Pancreas (tissue), 10 donors: Measurements from ENCODE around the gene GRP. TPM values are rescaled to one million over a fixed set of nuclear protein-coding genes. Genes with fewer than 3 reads are reported as not detected.
"Not testable (repeated sequence)": the region's sequence is repeated elsewhere in the genome, so short reads cannot be mapped to it uniquely, and the experiment has no call there.

Experiments
- ATAC-seq, 4 donors: fragments of 200-7000 bp; cut with Tn5 transposase; one replicate each; pipeline versions ENCODE4 v1.8.0 to v1.9.1; 2020; ENCODE audit warnings: mild to moderate bottlenecking in 4 of 4, moderate library complexity in 4 of 4
- DNase-seq, 6 donors: peaks; one replicate each; pipeline ENCODE4 v3.0.0-alpha.2; 2020
- FAIRE-seq: peaks from 2 replicates; lab custom pipeline; 2012; peaks lifted over from hg19 to GRCh38; lab: Jason Lieb, UNC
- H3K27ac ChIP-seq, 4 donors: fragments of 200-600 bp; sonication (generic); 1 replicate in 3 of 4; 2 replicates in 1 of 4; pipeline versions ENCODE4 v1.5.0 to v1.8.0; 2020
- H3K27me3 ChIP-seq, 4 donors: fragments of 200-600 bp; one replicate each; pipeline ENCODE4 v1.8.0; 2021
- H3K36me3 ChIP-seq, 3 donors: fragments of 200-600 bp; sonication (generic) in 1 of 3; one replicate each; pipeline versions ENCODE4 v1.5.0 to v1.8.0; 2020 to 2021
- H3K4me1 ChIP-seq, 3 donors: fragments of 200-600 bp; one replicate each; pipeline ENCODE4 v1.8.0; 2021
- H3K4me3 ChIP-seq, 4 donors: fragments of 200-600 bp; sonication (generic) in 2 of 4; one replicate each; pipeline versions ENCODE4 v1.5.0 to v1.8.0; 2020 to 2021
- H3K9me3 ChIP-seq, 4 donors: fragments of 200-600 bp; one replicate each; pipeline ENCODE4 v1.8.0; 2021
- CTCF ChIP-seq, 4 donors: fragments of 200-600 bp; sonication (generic) in 3 of 4; IDR thresholded peaks; one replicate each; pipeline versions ENCODE4 v1.5.0 to v1.8.0; 2021; ENCODE audit warnings: antibody characterized with exemption in 4 of 4
- WGBS, 2 donors: extraction: QIAGEN DNeasy Blood & Tissue Kit; methylation state at CpG; one replicate each; pipeline ENCODE4 v1.1.7; 2013; 5-methylcytosine and 5-hydroxymethylcytosine counted together
- intact Hi-C, 3 donors: fragments of 100-400 bp; cut with DNase I; formaldehyde crosslinking; loops; one replicate each; pipeline versions ENCODE4 v1.11.1 to v1.14.2; 2022
- polyA plus RNA-seq, 2 donors: library from polyadenylated mRNA; stranded (reverse); fragments of 200-250 nt; gene quantifications; one replicate each; pipeline ENCODE4 v1.2.3, GENCODE V29; 2013
- total RNA-seq, 6 donors: library from RNA; stranded (reverse); fragmentation: NEBNext Ultra II Directional in 4 of 6; extraction: Animal tissue kit (Norgen Biotek cat#: 25700) in 4 of 6; gene quantifications; one replicate each; pipeline versions ENCODE4 v1.2.1 to v1.2.4, GENCODE V29; 2021 to 2023
- donor health status: healthy with polysubstance abuse.
- donor health status: DM: no; HTN: no; CAD: no; lungs with moderate emphysema.
- donor health status: DM: no; HTN: no; CAD: no.
- donor health status: control.
- donor health status: control.
- donor health status: Bipolar disorder and iron deficiency.
- donor health status: DM: yes; HTN: yes; CAD: no.
- donor health status: DM: no; HTN: no; CAD: no.
- donor health status: DM: no; HTN: no; CAD: no.
- donor health status: DM: yes; HTN: yes; CAD: no.

Gene GRP
- total and polyA plus RNA-seq, 8 donors: 0.34 to 11.5 (median 0.74) TPM; not detected in 4

- Histone ChIP-seq H3K27me3 (peaks cover 0 to 4% (median 0%) of the 10 kb centered on the region in 4 donors), H3K9me3 (no peaks in the 10 kb centered on the region), H3K4me3 (no peak overlapping the region), H3K36me3 (no peaks in the 10 kb centered on the region), H3K27ac (no peak overlapping the region), H3K4me1 (no peaks in the 10 kb centered on the region)
- intact Hi-C loops: no loop called here
- TF ChIP-seq CTCF (IDR thresholded peaks at IDR 0.05): no peak
- DNase-seq (no peak), FAIRE-seq (no peak), ATAC-seq (no peak)
- 73 to 82% methylated on average over 2 of the region's 2 CpGs for WGBS, 2 donors
These were observed 22.9 kb downstream of the GRP start for GRCh38 chr18:59242906-59243305.

- FAIRE-seq: no peak
- TF ChIP-seq CTCF (IDR thresholded peaks at IDR 0.05): no peak
These were observed 26.8 kb downstream of the GRP start for GRCh38 chr18:59246796-59247195.

DNA sequence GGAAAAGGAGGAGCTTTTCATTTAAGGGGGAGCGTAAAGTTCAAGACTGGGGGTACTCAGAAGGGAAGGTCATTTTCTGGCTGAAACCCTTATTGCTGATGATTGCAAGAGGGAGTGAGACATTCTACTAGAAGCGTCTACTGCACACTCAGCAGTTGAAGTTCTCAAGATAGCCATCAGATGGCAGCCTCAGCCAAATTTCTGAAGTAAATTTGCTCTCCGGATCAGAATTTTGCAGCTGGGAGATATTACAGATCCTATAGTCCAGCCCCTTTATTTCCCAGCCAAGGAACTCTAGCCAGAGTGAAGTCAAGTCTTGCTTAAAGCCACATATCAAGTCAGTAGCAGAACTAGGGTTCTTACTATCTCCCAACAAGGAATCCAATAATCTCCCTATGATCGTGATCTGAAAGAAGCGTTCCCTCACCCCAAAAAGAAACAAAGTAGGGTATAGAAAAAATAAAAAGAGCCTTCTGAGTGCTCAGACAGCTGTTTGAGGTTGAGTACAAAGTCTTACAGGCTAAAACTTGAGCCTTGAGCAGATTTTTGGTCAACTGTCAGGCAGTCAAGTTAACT, 29.3 kb downstream of the GRP start:
- peak; percentile 31 to 73 (median 50) for TF ChIP-seq CTCF (IDR thresholded peaks at IDR 0.05)
- no peaks in the 10 kb centered on the region for H3K4me1 ChIP-seq
- H3K9me3 ChIP-seq: no peaks in the 10 kb centered on the region
- intact Hi-C loops: no loop called here
- ATAC-seq (peak; percentile 77 to 94 (median 90)), DNase-seq (peak in 2 of 6 donors; percentile 53 to 68), FAIRE-seq (peak; percentile 5)
- no peak overlapping the region for H3K27ac ChIP-seq
- WGBS, 2 donors: 17 to 19% methylated on average over 5 of the region's 5 CpGs
- H3K27me3 ChIP-seq: peaks cover 0 to 4% (median 0%) of the 10 kb centered on the region in 4 donors
- no peak overlapping the region for H3K4me3 ChIP-seq
- no peaks in the 10 kb centered on the region for H3K36me3 ChIP-seq

More at GRCh38 chr18:59246796-59247195, 26.8 kb downstream of the GRP start:
- Histone ChIP-seq H3K9me3 (no peaks in the 10 kb centered on the region), H3K4me3 (no peak overlapping the region), H3K36me3 (no peaks in the 10 kb centered on the region), H3K27ac (no peak overlapping the region), H3K4me1 (no peaks in the 10 kb centered on the region), H3K27me3 (peaks cover 0 to 4% (median 0%) of the 10 kb centered on the region in 4 donors)
- ATAC-seq (no peak), DNase-seq (no peak)
- 47 to 55% methylated on average over 4 of the region's 4 CpGs for WGBS, 2 donors
- intact Hi-C loops: no loop called here

GRCh38 chr18:59255491-59255890, 35.5 kb downstream of the GRP start:
- H3K27me3 ChIP-seq, H3K36me3 ChIP-seq, FAIRE-seq, H3K9me3 ChIP-seq, H3K4me3 ChIP-seq, intact Hi-C loops, H3K27ac ChIP-seq, H3K4me1 ChIP-seq, ATAC-seq: not testable (repeated sequence)
- peak in 1 of 6 donors; percentile 51 for DNase-seq
- WGBS, 2 donors: 72 to 92% methylated on average over 28 to 30 of the region's 30 CpGs

- 58 to 85% methylated on average over 3 of the region's 3 CpGs for WGBS, 2 donors
- H3K9me3 ChIP-seq, H3K4me1 ChIP-seq, H3K36me3 ChIP-seq, H3K27ac ChIP-seq, FAIRE-seq, intact Hi-C loops, H3K4me3 ChIP-seq, DNase-seq, ATAC-seq: not testable (repeated sequence)
- peaks cover 0 to 35% (median 4%) of the 10 kb centered on the region in 4 donors for H3K27me3 ChIP-seq
These were observed 41.9 kb downstream of the GRP start for GRCh38 chr18:59261842-59262241.

GRCh38 chr18:59262243-59262642, 42.3 kb downstream of the GRP start:
- WGBS, 2 donors: 89 to 92% methylated on average over 1 to 2 of the region's 2 CpGs
- H3K9me3 ChIP-seq, H3K4me1 ChIP-seq, intact Hi-C loops, DNase-seq, H3K27ac ChIP-seq, H3K4me3 ChIP-seq, ATAC-seq, FAIRE-seq, H3K36me3 ChIP-seq: not testable (repeated sequence)
- peaks cover 0 to 35% (median 4%) of the 10 kb centered on the region in 4 donors for H3K27me3 ChIP-seq
